NCI-H2227 (cell line): ENCODE data around the gene WDR76.
A peak's percentile ranks its signal among the peaks of the same experiment; 100 is the strongest.
"Not testable (repeated sequence)": the region's sequence is repeated elsewhere in the genome, so short reads cannot be mapped to it uniquely, and the experiment has no call there.

Source experiments
- DNase-seq: peaks from one replicate; lab custom pipeline; 2025; ENCODE audit not compliant: unreplicated experiment; lab: John Stamatoyannopoulos, UW

WDR76 gene

GRCh38 chr15:43826508-43827341 is at the start of gene WDR76:
Gene WDR76 (plus strand): TSS chr15:43827002. CDS start chr15:43827033, 31 bp downstream.
- DNase-seq, result peak; percentile 89

GRCh38 chr15:43777267-43777914 is 49.4 kb upstream of the WDR76 start:
- peak; percentile 77 for DNase-seq

- no peak for DNase-seq
These were observed 47.8 kb upstream of the WDR76 start for GRCh38 chr15:43779016-43779415.

- DNase-seq, result no peak
These were observed 37.4 kb upstream of the WDR76 start for GRCh38 chr15:43789409-43789808.

GRCh38 chr15:43791993-43792760 is 34.6 kb upstream of the WDR76 start, which contains the start of gene SERF2:
Gene SERF2 (plus strand): TSS chr15:43792320. CDS start chr15:43792377, 57 bp downstream.
- DNase-seq, result peak; percentile 98

- DNase-seq, result no peak
These were observed 33.9 kb upstream of the WDR76 start for GRCh38 chr15:43792761-43793476.

GRCh38 chr15:43793647-43794046 is 33.2 kb upstream of the WDR76 start:
- no peak for DNase-seq

GRCh38 chr15:43794269-43795037 is 32.3 kb upstream of the WDR76 start:
- DNase-seq, result no peak

GRCh38 chr15:43795197-43795596 is 31.6 kb upstream of the WDR76 start:
- no peak for DNase-seq

- no peak for DNase-seq
These were observed 30.8 kb upstream of the WDR76 start for GRCh38 chr15:43795997-43796396.

GRCh38 chr15:43796566-43796965 is 30.2 kb upstream of the WDR76 start:
- no peak for DNase-seq

GRCh38 chr15:43799209-43799944 is 27.4 kb upstream of the WDR76 start:
- no peak for DNase-seq

- no peak for DNase-seq
These were observed 26.9 kb upstream of the WDR76 start, which contains the start of gene SERINC4 for GRCh38 chr15:43799945-43800285. Gene SERINC4 (minus strand): TSS chr15:43800220. CDS start chr15:43799986, 234 bp downstream.

- DNase-seq, result peak; percentile 88
These were observed 26.3 kb upstream of the WDR76 start, which contains the start of gene HYPK for GRCh38 chr15:43800286-43801141. Gene HYPK (plus strand): TSS chr15:43800599. CDS start chr15:43800623, 24 bp downstream.

- DNase-seq, result not testable (repeated sequence)
These were observed 24.1 kb upstream of the WDR76 start for GRCh38 chr15:43802676-43803075.

GRCh38 chr15:43808435-43808950 is 18.3 kb upstream of the WDR76 start:
- no peak for DNase-seq

- no peak for DNase-seq
These were observed 17.7 kb upstream of the WDR76 start for GRCh38 chr15:43808960-43809678.
